Type B pancreatic cell (in vitro differentiated cells): ENCODE data around the gene PPP1R12C. TPM values are rescaled to one million over a fixed set of nuclear protein-coding genes. Genes with fewer than 3 reads are reported as not detected.
A peak's percentile ranks its signal among the peaks of the same experiment; 100 is the strongest.

Source experiments
- DNase-seq: peaks from one replicate; pipeline ENCODE4 v3.0.0; 2021; ENCODE audit warnings: mixed read lengths; ENCODE audit not compliant: unreplicated experiment; ENCODE audit errors: extremely low spot score
- H3K27ac Mint-ChIP-seq: 2 replicates; pipeline ENCODE4 v1.8.0; 2021; ENCODE audit warnings: mild to moderate bottlenecking, mixed read lengths
- H3K27me3 Mint-ChIP-seq: 2 replicates; pipeline ENCODE4 v1.8.0; 2021; ENCODE audit warnings: mixed read lengths
- H3K36me3 Mint-ChIP-seq: 2 replicates; pipeline ENCODE4 v1.8.0; 2021; ENCODE audit warnings: mixed read lengths
- H3K4me1 Mint-ChIP-seq: one replicate; pipeline ENCODE4 v1.8.0; 2021; ENCODE audit warnings: mixed read lengths; ENCODE audit not compliant: unreplicated experiment
- H3K4me3 Mint-ChIP-seq: 2 replicates; pipeline ENCODE4 v1.8.0; 2021; ENCODE audit warnings: mild to moderate bottlenecking, mixed read lengths
- H3K9me3 Mint-ChIP-seq: 2 replicates; pipeline ENCODE4 v1.8.0; 2021; ENCODE audit warnings: mixed read lengths
- total RNA-seq: library from RNA; stranded (reverse); gene quantifications from 2 replicates; pipeline ENCODE4 v1.2.1, GENCODE V29; 2021; ENCODE audit warnings: low replicate concordance
- TF ChIP-seq, protein P1 (sequence below): fragments of 200-600 bp; sonication (generic); conservative IDR thresholded peaks from 2 replicates; pipeline ENCODE4 v1.5.0; 2021; ENCODE audit warnings: antibody characterized with exemption, mild to moderate bottlenecking

Gene PPP1R12C
- total RNA-seq, 1 donor from 2014 or later = 102 TPM

DNA sequence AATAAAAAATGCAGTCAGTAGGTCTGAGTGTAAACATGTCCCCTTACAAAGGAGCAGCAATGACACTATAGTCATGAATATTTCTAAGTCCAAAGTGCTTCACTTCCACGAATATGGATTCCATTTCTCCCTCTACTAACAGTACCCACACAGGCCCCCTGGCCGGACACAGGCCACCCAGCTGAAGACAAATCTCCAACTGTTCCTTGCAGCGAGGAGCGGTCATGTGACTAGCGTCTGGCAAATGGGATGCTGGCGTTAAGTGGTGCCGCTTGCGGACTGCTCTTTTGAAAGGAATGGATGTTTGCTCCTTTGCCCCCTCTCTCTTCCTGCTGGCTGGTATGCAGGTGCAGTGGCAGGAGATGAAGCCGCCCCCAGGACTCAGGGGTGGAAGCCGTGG, 16.2 kb downstream of the PPP1R12C start:
- Mint-ChIP-seq H3K4me1 (peaks cover 8% of the 10 kb centered on the region), H3K9me3 (no peaks in the 10 kb centered on the region), H3K27ac (no peak overlapping the region), H3K4me3 (no peak overlapping the region), H3K27me3 (no peaks in the 10 kb centered on the region), H3K36me3 (peaks cover 22% of the 10 kb centered on the region)
- peak; percentile 62 for DNase-seq
- TF ChIP-seq, protein P1, sequence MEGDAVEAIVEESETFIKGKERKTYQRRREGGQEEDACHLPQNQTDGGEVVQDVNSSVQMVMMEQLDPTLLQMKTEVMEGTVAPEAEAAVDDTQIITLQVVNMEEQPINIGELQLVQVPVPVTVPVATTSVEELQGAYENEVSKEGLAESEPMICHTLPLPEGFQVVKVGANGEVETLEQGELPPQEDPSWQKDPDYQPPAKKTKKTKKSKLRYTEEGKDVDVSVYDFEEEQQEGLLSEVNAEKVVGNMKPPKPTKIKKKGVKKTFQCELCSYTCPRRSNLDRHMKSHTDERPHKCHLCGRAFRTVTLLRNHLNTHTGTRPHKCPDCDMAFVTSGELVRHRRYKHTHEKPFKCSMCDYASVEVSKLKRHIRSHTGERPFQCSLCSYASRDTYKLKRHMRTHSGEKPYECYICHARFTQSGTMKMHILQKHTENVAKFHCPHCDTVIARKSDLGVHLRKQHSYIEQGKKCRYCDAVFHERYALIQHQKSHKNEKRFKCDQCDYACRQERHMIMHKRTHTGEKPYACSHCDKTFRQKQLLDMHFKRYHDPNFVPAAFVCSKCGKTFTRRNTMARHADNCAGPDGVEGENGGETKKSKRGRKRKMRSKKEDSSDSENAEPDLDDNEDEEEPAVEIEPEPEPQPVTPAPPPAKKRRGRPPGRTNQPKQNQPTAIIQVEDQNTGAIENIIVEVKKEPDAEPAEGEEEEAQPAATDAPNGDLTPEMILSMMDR = no peak

DNA sequence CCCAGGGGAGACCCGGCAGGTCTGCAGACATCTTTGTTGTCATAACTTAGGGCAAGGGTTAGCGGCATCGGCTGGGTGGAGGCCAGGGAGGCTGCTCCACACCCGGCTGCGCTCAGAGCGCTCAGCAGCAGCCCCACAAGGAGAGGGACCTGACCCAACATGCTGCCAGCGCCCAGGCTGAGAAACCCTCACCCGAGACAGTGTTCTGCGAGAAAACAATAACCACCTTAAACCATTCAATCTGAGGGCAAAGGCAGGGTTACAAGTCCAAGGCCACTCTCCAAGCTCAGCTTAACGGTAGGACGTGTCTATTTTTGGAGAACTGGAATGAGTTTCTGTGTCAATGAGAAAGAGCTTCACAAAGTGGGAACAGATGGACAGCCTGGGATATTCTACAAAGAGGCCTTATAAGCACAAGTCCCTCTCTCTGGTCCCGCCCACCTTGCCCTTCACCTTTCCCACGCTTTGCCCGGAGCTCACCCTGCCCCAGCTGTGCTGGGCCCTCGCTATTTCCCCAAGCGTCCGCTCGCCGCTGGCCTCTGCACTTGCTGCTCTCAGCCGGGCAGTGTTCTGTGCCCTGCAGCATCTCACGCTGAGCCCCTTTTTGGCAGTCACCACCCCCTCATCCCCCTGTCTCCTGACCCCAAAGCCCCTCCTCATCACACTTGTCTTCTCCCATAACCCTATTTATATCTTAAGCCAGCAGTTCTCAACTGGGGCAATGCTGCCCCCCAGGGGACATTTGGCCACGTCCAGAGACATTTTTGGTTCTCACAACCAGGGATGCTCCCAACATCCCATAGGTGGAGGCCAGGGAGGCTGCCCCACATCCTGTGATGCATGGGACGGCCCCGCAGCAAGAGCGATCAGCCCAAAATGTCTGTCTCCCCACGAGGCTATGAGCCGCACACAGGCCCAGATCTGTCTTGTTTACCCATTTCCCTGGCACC, 17.6 kb downstream of the PPP1R12C start:
- peaks cover 17% of the 10 kb centered on the region for H3K36me3 Mint-ChIP-seq
- peaks cover 8% of the 10 kb centered on the region for H3K4me1 Mint-ChIP-seq
- TF ChIP-seq, protein P1 = peak; percentile 56
- no peak for DNase-seq
- no peaks in the 10 kb centered on the region for H3K27me3 Mint-ChIP-seq
- H3K27ac Mint-ChIP-seq = no peak overlapping the region
- no peaks in the 10 kb centered on the region for H3K9me3 Mint-ChIP-seq
- H3K4me3 Mint-ChIP-seq = no peak overlapping the region

DNA sequence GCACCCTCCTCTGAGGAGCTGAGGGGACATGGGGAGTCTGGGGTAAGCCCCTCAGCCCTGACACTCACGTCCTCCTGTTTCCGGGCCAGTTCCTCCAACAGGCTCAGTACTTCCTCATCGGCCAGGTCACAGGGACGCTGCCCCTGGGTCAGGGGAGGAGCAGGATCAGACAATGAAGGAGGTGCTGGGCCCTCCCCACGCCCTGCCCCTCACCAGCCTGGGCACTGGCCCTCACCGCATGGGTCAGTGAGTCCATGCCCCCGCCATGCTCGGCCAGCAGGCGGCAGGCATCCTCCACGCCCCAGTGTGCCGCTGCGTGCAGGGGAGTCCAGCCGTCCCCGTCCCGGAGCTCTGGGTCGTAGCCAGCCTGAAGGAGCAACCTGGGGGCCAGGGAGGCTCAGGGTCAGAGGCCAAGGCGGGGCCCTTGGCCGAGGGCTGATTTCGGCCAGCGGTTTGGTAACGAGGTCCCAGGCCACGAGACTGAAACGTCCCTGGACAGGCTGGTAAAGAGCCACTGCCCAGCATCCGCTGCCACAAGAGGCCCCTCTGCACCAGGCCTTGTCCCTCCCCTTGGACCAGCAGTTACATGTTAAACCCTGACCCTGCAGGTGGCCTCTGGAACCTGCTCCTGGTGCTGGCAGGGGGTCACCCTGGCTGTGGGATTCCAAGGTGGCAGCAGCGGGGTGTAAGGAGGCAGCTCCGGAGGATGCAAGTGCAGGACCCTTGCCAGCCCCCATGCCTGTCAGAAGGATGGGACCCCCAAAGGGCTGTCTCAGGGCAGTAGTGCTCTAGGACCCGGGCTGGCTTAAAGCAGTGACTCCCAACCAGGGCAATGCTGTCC, 18.5 kb downstream of the PPP1R12C start:
- TF ChIP-seq, protein P1 = peak; percentile 36
- no peaks in the 10 kb centered on the region for H3K27me3 Mint-ChIP-seq
- peaks cover 8% of the 10 kb centered on the region for H3K4me1 Mint-ChIP-seq
- no peak overlapping the region for H3K27ac Mint-ChIP-seq
- DNase-seq = no peak
- H3K9me3 Mint-ChIP-seq = no peaks in the 10 kb centered on the region
- no peak overlapping the region for H3K4me3 Mint-ChIP-seq
- peaks cover 17% of the 10 kb centered on the region for H3K36me3 Mint-ChIP-seq

DNA sequence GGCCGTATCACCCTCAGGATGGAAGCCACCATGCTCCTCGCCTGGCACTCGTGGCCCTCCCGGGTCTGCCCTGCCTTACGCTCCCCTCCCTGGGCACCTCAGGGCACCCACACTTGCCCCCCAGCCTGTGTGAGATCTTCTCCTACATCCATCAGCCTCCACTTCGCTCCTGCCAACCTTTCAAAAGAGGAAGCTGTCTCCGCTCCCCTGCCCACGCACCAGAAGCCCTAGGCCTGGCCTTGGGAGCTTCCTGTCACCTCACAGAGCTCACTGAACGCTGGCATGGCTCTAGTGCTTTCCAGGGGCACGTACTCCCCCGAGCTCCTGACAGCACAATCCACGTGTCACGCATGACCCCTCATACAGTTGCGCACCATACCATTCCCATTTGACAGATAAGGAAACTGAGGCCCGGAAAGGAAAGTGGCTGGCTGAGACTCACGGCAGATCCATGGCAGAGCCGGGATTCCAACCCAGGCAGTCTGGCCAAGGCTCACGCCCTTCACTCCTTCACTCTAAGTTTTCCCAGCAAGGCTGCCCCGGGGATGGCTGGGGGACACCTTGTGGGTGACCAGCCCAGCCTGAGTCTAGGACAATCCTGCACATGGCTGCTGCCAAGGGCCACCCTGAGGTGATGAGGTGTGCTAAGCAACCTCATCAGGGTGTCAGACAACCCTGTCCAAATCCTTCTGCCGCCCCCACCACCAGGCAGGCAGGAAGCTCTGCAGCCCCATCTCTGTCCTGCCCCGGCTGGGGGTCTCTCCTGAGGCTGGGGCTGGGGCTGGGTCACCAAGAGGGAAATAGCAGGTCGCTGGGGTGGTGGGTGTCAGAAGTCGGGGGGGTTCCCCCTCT, 19.3 kb downstream of the PPP1R12C start:
- H3K4me3 Mint-ChIP-seq = no peak overlapping the region
- H3K27ac Mint-ChIP-seq = peak overlapping the region; percentile 39
- H3K36me3 Mint-ChIP-seq = peaks cover 14% of the 10 kb centered on the region

More for the DNA sequence above, 19.3 kb downstream of the PPP1R12C start:
- TF ChIP-seq, protein P1 = no peak
- no peak for DNase-seq
- Mint-ChIP-seq H3K27me3 (no peaks in the 10 kb centered on the region), H3K9me3 (no peaks in the 10 kb centered on the region), H3K4me1 (peaks cover 8% of the 10 kb centered on the region)
